Tibial nerve (tissue), 4 donors: ENCODE measurements around the gene FNIP2.

Source experiments
- EP300 ChIP-seq, 2 donors: sonication (generic); formaldehyde crosslinking; IDR thresholded peaks; one replicate each; pipeline ENCODE4 v1.6.1; 2017; ENCODE audit warnings: antibody characterized with exemption in 2 of 2, mild to moderate bottlenecking in 1 of 2
- POLR2A ChIP-seq, 2 donors: fragments of 450-650 bp; IDR thresholded peaks; one replicate each; pipeline ENCODE4 v1.6.1; 2017; ENCODE audit warnings: antibody characterized with exemption in 2 of 2, mild to moderate bottlenecking in 2 of 2, moderate library complexity in 2 of 2
- TF ChIP-seq, protein P1 (sequence below), 5 experiments: fragments of 200-600 bp in 3 of 5; fragments of 450-650 bp in 2 of 5; sonication (generic) in 3 of 5; IDR thresholded peaks; one replicate each; pipeline ENCODE4 v1.5.1; 2016 to 2019; ENCODE audit warnings: antibody characterized with exemption in 5 of 5, mild to moderate bottlenecking in 3 of 5, moderate library complexity in 2 of 5

DNA sequence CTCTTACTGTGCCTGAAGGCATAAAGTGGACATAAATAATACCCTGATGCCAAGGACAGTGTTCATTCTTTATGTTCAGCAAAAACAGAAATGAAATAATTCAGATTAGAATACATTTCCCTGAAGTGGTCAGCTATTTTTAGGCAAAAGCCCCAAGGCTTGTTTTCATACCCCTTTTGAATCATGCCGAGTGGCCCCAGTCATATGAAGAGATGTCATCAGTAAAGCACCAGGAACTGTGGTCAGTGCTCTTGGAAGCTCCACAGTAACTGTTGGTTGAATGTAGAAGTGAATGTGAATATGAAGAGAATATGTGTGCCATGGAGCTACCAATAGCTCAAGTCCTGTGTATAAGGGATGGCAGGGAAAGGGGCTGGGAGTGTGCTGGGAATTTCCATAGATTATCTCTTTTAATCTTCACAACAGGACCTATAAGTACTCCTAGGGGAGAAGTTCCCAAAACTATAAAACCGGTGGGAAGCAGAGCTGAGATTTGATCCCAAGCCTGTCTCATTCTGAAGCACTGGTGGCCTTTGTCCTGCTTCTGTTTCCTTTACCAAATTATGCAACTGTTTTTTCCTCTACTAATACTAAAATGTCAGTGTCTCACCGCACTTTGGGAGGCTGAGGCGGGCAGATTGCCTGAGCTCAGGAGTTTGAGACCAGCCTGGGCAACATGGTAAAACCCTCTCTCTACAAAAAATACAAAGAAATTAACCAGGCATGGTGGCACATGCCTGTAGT lies 52.6 kb downstream of the FNIP2 start:
- TF ChIP-seq POLR2A (IDR thresholded peaks at IDR 0.05) (no peak), EP300 (IDR thresholded peaks at IDR 0.05) (no peak)
- TF ChIP-seq, protein P1, sequence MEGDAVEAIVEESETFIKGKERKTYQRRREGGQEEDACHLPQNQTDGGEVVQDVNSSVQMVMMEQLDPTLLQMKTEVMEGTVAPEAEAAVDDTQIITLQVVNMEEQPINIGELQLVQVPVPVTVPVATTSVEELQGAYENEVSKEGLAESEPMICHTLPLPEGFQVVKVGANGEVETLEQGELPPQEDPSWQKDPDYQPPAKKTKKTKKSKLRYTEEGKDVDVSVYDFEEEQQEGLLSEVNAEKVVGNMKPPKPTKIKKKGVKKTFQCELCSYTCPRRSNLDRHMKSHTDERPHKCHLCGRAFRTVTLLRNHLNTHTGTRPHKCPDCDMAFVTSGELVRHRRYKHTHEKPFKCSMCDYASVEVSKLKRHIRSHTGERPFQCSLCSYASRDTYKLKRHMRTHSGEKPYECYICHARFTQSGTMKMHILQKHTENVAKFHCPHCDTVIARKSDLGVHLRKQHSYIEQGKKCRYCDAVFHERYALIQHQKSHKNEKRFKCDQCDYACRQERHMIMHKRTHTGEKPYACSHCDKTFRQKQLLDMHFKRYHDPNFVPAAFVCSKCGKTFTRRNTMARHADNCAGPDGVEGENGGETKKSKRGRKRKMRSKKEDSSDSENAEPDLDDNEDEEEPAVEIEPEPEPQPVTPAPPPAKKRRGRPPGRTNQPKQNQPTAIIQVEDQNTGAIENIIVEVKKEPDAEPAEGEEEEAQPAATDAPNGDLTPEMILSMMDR (IDR thresholded peaks at IDR 0.05): no peak
